GM04504 (cell line): ENCODE results near the gene CHAC1.

Experiments used
- DNase-seq: peaks from one replicate; pipeline ENCODE4 v3.0.0-alpha.2; 2012; ENCODE audit warnings: low read depth

The CHAC1 gene, protein sequence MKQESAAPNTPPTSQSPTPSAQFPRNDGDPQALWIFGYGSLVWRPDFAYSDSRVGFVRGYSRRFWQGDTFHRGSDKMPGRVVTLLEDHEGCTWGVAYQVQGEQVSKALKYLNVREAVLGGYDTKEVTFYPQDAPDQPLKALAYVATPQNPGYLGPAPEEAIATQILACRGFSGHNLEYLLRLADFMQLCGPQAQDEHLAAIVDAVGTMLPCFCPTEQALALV

DNA sequence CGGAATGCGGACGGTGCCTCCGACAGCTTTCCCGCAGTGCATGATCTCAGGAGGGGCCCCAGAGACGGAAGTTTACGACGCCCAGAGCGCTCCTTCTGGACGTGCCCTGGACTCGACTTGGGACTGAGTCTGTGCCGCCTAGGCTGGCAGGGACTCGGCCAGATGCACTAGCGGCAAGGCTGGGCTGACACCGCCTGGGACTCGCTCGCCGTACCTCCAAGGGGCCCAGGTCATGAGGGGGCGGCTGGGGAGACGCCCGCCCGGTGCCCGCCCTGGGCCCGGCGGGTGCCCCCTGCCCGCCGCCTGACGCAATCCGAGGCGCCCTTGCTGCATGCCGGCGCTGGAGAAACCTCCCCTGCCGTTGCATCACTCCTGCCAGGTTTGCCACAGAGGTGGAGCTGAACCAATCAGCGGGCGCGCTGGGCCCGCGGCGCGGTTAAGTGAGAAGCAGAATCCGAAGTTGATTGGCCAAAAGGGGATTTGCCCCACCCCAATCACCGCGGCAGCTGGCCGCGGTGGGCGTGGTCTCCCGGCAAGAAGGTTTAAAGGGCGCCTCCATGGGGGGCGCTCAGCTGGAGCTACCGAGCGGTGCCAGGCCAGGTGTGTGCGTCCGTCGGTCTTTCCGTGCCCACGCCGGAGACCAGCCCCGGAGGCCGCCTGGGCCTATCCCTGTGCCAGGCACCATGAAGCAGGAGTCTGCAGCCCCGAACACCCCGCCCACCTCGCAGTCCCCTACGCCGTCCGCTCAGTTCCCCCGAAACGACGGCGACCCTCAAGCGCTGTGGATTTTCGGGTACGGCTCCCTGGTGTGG lies at the start of gene CHAC1:
Gene CHAC1 (plus strand): TSS at position 571 of the 812 bp plus-strand sequence. CDS start 113 bp downstream, at position 684.
- peak; percentile 93 for DNase-seq

DNA sequence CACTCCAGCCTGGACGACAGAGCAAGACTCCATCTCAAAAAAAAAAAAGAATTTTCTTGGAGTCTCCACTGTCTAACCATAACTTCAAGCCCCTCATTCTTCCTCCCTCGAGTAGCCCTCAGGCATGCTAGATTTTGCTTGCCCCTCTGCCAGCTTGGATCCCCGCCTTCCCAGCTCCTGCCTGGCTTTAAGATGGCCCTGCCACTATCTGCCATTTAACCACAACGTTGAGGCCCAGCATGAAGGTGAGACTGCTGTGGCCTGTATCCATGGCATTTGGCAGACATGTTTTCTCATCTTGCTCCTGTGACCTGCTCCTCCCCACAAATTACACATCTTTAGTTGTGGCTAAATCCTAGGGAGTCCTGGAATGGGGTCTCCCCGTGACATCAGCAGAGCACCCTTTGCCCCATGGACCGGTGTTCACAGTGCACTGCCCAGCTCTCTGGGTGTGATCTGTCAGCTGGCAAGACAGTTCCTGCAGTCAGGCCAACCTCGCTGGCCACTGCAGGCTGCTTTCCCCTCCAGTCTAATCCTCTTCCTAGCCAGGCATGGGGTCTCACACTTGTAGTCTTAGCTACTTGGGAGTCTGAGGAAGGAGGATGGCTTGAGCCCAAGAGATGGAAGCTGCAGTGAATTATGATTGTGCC lies 48.6 kb upstream of the CHAC1 start:
- no peak for DNase-seq

DNA sequence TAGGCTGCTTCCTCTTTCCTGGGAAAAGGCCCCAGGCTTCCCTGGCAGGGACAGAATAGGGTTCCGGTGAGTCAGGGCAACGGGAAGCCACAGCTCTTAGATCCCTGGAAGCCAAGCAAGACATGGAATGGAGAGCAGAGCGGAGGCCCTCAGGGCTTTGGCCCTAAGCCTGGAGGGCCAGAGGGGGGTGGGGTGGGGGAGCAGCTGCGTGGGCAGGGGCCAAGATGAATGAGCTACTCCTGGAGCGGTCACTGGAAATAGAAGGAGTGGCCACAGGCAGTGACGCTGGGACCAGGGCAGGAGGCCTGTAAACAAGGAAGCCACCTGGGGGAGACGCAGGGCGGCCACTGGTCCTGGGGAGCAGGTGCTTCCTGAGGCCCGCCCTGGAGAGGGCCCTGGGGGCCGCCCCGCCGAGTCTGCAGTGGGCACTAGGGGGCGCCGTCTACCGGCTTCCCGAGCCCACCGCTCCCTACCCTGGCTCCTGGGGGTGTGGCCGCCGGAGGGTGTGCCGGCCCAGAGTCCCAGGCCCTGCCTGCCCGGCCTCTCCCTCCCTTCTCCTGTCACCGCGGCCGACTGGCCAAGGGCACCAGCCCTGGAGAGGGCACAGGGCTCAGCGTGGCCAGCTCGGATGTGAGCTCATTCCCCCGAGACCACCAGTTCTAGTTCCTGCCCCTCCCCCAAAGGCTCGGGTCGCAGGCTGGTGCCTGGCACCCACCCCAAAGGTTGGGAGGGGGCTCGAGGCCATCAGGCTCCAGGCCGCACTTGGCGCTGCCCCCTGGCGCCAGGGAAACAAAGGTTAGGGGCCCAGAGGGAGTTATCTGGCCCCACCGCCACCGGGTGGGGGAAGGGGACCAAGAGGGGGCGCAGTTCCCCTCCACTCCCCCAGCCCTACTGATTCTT lies 46.9 kb upstream of the CHAC1 start:
- DNase-seq: peak; percentile 97

DNA sequence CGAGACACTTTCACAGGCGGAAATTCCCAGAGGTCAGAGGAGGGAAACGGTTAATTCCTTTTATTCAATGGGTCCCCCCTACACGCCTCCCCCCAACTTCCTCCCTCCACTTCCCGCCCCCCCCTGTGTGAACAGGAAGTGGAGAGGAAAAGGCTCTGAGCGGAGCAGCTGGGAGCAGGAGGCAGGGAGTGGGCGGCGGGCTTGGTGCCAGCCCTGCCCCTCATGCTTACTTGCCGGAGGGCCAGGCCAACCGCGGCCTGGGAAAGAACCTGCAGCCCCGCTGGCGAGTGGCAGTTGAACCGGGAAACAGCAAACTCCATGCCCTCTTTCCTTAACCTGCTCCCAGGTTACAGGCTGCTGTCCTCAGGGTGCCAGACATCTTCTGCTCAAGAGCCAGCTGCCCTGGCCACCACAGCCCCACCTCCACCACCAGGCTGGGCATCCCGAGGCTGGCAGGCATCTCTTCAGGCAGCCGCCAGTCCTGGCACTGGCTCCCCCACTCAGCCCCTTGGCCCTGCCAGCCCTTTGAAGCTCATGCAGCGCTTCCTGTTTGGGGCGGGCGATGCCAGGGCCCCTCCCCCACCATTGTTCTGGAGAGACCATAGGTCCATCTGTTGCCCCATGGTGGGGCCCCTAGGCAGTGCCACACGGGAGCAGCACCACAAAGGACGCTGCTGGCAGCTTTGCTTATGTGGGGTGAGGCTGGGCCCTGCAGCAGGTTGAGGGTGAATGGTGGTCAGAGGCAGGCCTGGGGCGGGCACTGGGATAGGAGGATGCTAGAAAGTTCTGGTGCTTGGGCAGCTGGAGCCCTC lies 46.1 kb upstream of the CHAC1 start:
- no peak for DNase-seq

DNA sequence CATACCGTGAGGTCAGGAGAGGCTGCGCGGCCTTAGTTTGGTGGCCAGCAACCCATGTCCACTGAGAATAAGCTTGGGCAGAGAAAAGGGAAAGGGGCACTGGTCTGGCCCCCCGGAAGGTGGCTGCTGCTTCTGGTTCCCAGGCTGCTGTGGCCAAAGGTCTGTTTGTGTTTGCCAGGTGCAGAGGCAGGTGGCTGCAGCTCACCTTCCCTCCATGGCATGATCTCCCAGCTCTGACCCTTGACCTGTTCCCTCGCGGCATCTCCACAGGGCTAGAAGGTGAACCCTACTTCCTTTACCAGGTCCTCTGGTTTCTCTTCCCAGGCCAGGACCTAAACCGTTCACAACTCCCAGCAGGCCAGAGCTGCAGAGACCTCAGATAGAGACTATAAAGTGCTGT lies 45.2 kb upstream of the CHAC1 start:
- no peak for DNase-seq

DNA sequence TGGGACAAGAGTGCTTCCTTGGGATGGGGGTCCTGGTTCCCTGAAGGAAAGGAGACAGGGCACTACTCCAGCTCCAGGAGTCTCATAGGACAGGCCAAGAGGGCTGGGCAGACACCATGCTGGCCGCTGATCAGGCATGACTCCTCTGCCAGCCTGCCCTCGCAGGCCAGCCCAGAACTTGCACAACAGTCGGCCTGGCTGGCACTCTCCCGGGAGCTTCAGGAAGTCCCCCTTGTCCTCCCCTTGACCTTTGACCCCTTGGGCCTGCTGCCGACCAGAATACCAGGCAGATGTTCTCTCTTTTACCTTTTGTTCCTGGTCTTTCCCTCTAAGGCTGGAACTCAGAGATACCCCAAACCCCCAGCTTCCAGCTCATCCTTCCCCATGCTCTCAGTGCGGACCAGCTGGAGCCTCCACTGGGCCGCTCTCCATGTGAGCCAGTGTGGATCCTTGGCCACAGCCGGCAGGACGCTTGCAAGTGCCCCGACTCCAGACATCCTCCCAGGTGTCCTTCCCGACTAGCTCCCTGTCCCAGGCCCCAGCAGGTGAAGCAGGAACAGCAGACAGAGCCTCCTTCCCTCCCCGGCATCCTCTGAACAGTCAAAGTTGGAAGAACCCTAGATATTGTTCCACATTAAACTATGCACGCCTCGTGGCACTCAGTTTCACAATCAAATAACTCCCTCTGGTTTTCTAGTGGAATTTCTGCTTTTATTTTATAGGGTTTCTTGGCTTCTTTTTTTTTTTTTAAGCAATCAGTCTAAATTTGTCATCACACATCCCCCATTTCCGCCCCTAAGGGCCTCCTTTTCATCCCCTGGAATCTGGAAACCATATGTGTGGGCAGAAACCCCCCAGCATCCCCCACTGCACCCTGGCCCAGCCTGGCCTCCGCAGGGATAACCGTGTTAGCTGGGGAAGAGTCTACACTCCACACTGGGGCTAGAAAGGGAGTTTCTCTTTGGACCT lies 43.3 kb upstream of the CHAC1 start:
- peak; percentile 64 for DNase-seq

DNA sequence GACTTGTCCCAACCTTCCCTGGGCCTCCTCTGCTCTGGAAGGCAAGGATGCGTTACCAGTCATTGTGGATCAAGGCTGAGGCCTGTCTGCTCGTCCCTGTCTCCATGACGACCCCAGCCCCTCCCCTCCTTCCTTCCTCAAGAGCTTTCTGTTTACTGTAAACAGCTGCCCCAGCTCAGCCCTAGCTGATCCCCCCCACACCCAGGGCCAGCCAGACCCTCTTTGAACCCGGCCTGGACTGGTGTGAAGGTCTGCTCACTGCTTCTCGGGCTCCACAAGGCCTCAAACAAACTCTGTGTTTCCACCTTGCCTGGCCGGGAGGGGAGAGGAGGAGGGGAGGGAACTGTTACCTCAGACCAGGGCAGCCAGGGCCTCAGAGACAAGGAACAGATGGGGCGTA lies 42.1 kb upstream of the CHAC1 start:
- DNase-seq: no peak

DNA sequence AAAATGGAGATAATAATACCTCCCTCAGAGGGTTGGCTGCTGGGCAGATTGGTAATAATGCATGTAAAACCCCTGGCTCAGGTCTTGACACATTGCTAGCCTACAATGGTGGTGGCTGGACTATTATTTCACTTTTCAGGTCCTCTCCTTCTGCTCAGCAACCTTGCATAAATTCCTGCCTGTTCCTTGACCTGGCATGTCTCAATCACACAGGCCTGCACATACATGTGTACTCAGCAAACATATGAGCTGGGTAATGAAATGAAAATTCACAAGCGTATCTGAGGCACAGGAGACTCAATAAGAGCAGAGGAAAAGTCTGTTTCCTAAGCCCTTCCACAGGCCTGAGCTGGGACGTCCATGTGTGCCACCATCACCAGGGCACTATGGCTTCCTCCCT lies 41.6 kb upstream of the CHAC1 start:
- no peak for DNase-seq

DNA sequence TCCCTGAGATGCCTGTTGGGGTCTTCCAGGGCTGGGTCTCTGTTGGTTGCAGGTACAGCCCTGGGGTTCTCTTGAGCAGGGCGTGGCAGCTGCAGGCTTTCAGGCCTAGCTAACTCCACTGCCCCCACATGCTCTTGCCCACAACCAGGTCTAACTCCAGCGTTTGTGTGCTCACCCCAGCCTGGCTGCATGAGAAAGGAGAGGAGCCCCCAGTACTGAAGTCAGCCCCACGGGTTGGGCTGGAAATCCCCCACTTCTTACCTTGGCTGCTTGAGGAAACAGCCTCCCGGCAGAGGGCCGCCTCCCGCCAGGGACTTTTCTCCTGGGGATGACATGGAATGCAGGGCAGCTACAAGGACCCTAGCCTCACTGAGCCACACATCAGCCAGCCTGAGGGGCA lies 40.8 kb upstream of the CHAC1 start:
- DNase-seq: no peak

DNA sequence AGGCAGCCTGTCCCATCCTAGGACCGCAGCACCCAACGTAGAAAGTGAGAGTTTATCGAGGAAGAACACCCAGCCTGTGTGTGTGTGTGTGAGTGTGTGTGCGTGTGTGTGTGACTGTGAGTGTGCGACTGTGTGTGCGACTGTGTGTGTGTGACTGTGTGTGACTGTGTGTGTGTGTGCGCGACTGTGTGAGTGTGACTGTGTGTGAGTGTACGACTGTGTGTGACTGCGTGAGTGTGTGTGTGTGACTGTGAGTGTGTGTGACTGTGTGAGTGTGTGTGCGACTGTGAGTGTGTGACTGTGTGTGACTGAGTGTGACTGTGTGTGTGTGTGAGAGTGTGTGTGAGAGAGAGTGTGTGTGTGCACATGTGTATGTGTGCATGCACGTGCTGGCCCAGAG lies 39.3 kb upstream of the CHAC1 start:
- no peak for DNase-seq

DNA sequence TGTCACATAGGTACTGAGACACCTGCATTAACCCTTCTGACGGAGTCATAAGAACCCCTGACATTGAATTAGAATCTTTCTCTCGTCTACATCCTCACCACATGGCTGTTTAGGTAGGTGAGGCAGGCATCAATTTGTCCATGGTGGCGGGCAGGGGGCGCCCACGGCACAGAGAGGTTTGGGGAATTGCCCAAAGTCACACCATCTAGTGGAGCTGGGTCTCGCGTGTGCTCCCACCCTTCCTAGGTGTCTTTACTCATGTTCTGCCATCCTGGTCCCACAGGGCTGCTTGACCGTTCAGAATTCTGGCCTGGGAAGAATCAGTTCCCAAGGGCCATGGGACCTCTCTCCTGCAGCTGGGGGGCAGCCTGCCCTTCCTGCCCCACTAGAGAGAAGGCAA lies 38.8 kb upstream of the CHAC1 start:
- no peak for DNase-seq

DNA sequence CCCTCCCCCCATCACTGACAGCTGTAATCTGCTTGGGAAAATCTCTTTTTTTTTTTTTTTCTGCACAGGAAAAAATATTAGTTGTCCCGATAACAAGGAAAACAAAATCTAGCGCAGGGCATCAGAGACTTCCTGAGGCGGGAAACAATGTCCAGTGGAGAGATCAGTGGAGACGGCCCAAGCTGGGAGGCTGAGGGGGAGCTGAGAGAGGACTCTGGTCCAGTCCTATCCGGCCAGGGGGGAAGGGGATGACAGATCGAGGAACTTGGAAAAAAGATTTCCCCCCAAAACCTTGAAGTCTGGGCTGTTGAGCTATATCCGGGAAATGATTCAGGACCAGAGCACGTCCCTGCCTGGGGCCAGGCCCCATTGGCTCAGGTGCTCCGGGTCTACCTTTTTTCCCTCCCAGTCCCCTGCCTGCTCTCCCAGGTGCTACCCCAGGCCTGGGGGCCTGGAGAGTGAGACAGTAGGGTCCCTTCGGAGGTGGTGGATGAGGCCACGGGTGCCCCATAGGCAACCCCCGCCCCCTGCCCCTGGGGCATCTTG lies 38.1 kb upstream of the CHAC1 start:
- no peak for DNase-seq

DNA sequence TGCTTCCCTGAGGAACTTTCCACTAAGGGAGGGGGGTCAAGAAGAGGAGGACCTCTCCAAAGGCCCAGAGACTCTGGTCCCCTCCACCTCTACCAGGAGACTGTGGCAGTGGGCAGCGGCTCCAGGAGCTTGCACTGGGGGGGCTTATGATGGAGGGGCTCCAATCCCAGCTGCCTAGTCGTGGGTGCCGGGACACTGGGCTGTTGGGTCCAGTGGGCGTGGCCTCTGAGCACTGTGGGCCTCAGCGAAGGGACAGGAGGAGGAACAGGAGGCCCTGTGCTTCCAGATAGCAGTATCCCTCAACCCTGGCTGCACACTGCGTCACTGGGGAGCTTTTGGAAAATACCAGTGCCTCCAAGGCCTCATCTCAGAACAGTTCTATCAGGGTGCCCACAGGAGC lies 37.6 kb upstream of the CHAC1 start:
- no peak for DNase-seq

DNA sequence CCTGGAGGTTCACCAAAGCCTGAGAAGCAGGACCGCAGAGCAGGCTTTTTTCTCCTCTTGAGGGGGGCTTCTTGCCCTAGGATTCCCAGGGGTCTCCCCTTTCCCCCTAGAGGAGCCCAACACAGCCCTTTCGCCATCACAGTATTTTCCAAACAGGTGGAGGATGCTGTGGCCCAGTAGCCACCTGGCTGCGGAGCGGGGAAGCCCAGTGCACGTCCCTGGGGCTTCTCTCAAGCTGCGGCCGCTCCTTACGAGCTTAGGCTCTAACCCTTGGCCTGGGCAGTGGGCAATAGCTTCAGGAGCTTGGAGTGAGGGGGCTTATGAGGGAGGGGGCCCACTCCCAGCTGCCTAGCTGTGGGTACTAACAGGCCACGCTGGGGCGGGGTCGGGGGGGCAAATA lies 35.7 kb upstream of the CHAC1 start:
- DNase-seq: no peak

DNA sequence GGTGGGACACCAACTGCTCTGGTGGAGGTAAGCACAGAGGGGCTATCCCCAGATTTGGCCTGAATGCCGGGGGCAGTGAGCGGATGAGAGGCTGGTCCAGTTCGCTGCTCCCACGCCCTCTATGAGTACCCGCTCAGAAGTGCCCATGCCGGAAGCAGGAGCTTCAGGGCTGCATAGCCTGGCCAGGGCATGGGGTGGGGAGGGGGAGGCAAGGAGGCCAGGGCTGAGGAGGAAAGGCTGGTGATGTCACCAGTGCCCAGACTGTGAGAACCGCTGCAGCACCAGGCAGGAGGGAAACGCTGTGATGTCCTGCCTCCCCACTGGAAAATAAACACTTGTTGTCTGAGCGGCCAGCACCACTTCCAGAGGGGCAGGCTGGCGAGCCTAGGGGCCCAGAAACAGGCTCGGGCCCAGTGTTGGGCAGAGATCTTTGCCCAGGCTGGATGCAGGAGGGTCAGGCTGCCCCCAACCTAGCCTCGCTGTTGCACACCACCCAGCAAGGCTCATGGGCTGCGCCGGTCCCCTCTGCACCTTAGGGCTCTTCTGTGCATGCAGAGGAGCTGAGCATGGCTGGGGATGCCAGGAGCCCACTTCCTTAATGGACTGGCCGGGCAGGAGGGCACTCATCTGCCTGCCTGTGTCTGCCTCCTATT lies 35.0 kb upstream of the CHAC1 start:
- DNase-seq: no peak

DNA sequence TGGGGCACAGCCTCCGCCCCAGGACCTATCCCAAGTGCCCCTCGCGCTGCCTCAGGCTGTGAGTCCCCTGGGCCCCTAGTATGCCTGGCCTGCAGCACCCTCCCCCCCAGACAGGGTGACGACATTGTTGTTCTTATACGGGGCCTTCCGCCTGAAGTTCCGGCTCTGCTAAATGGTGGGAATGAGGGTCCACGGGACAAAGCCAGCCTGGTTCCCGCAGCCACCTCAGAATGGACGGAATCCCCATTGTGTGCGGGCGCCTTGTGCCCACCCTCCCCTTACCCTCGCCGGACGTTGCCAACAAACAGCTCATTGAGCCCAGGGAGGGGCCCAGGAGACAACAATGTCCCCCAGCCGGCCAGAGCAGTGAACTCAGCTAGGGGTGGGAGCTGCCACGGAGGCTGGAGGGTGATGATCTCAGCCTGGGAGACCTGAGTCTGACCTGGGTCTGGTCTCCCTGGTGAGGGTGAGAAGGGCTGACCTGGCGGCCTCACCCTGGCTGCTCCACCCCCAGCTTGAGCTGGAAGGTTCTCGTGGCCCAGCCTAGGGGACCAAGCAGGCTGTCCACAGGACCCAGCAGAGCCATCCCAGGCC lies 34.4 kb upstream of the CHAC1 start:
- no peak for DNase-seq

DNA sequence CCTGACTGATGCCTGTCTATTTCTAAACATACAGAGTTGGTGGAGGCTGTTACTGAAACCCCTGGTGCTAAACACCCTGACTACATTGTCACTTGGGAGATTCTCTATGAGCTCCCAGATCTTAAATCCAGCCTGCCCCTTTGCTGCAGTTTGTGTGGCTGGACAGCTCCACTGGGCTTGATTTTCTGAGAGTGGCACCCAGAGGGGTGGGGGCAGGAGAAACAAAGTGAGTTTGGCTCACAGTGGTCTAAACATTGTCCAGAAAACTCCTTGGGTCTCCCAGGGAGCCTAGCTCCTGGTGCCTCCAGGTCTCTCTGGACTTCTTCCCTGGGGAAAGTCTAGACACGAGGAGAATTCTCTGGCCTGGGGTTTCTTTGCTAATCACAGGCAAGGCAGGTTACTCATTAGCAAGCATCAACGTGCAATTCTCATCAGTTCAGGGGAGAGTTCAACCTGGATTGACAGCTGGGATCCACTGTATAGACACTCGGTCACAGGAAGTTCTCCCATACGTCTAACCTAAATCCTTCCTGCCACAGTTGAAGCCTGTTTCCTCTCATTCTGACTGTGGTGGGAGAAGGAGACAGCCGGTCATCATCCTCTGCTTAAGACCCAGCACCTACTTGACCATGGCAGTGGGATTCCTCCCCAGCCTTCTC lies 31.2 kb upstream of the CHAC1 start:
- DNase-seq: no peak

DNA sequence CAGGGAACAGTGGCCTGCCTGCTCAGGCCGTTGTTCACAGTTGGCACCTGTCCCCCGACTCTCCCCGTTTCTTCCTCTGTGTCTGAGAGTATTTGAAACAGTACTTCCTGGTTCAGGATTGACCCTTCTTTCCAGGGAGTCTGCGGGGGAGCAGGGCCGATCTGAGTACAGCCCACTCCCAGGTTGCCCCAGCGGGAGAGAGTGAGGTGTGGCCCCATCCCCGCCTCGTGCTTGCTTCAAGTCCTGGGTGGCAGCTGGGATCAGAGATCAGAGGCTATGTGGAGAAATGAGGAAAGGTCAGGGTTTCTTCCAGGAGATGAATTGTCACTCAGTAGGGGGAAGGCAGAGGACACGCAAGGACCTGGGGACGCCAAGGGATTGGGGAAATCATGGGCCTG lies 30.7 kb upstream of the CHAC1 start:
- no peak for DNase-seq
